GM18858 (cell line): Measurements from ENCODE around the gene C19orf25.
"Not testable (repeated sequence)": the region's sequence is repeated elsewhere in the genome, so short reads cannot be mapped to it uniquely, and the experiment has no call there.

Source experiments
- ATAC-seq: cut with Tn5 transposase; IDR thresholded peaks from one replicate; pipeline ENCODE4 v1.9.1; 2021; ENCODE audit not compliant: unreplicated experiment

The C19orf25 gene

GRCh38 chr19:1512671-1513498 is 33.9 kb upstream of the C19orf25 start, which contains the start of gene ADAMTSL5:
TSS of gene ADAMTSL5 (minus strand) at chr19:1513019. CDS start at chr19:1510943, 2,076 bp downstream.
- ATAC-seq: no peak

GRCh38 chr19:1511318-1512317 is 32.6 kb upstream of the C19orf25 start:
- ATAC-seq: no peak

GRCh38 chr19:1510807-1511206 is 31.8 kb upstream of the C19orf25 start:
- ATAC-seq: no peak

GRCh38 chr19:1510442-1510806 is 31.4 kb upstream of the C19orf25 start:
- ATAC-seq: no peak

- no peak for ATAC-seq
These were observed 30.8 kb upstream of the C19orf25 start for GRCh38 chr19:1509602-1510441.

GRCh38 chr19:1508507-1508856 is 29.5 kb upstream of the C19orf25 start:
- ATAC-seq: no peak

- ATAC-seq: no peak
These were observed 28.9 kb upstream of the C19orf25 start for GRCh38 chr19:1507763-1508506.

GRCh38 chr19:1507192-1507660 is 28.2 kb upstream of the C19orf25 start:
- no peak for ATAC-seq

GRCh38 chr19:1505991-1506881 is 27.2 kb upstream of the C19orf25 start:
- no peak for ATAC-seq

GRCh38 chr19:1505012-1505411 is 26.0 kb upstream of the C19orf25 start:
- no peak for ATAC-seq

- ATAC-seq: no peak
These were observed 25.1 kb upstream of the C19orf25 start for GRCh38 chr19:1503925-1504773.

- ATAC-seq: no peak
These were observed 24.3 kb upstream of the C19orf25 start for GRCh38 chr19:1503089-1503924.

GRCh38 chr19:1502433-1503088 is 23.5 kb upstream of the C19orf25 start:
- no peak for ATAC-seq

GRCh38 chr19:1501200-1501595 is 22.2 kb upstream of the C19orf25 start:
- ATAC-seq: no peak

- ATAC-seq: not testable (repeated sequence)
These were observed 20.2 kb upstream of the C19orf25 start for GRCh38 chr19:1499231-1499630.

GRCh38 chr19:1497578-1498235 is 18.7 kb upstream of the C19orf25 start:
- ATAC-seq: no peak
